ENCODE data around the gene BSND.

Gene BSND

DNA sequence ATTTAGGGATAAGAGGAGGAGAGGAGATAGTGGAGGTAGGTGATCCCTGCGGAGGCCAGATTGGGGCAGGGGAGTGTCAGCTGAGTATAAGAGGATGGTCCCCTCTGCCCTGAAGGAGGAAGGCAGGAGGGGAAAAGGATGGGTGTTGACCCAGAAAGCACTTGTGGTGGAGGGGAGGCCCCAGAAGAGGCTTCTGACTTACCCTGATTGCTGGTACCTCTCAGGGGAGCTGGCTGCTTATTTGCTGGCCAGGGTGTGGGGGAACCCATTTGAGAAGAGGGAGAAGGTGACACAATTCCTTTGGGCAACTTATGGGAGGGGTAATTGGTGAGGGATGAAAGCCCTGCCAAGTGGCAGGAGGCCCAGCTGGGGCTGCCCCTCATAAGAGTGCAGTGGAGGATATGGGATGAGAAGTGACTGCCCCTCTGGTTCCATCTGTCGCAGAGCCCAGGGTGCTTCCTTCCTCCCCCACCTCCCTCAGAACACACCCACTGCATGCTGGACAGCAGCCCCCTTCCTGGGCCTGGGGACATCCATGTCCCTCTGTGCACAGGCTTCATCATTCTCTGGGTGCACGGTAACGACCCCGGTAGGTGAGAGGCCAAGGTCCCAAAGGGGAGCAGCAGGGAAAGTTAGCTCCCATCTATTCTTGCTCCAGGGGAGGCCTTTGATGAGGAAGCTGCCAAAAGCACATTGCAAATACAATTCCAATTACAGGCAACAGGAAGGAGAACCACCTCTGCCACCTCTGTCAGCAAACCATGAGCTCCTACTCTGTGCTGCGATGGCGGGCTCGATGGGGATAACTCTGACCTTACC, 39.2 kb downstream of the BSND start:
- no peak for DNase-seq (ENCODE audit: low read depth)
- no peak for TF ChIP-seq MYC (IDR thresholded peaks at IDR 0.05; ENCODE audit: low read depth, low read length)
- TF ChIP-seq POLR2A (IDR thresholded peaks at IDR 0.05; ENCODE audit: extremely low read depth, insufficient read length): no peak
- TF ChIP-seq, protein P1, sequence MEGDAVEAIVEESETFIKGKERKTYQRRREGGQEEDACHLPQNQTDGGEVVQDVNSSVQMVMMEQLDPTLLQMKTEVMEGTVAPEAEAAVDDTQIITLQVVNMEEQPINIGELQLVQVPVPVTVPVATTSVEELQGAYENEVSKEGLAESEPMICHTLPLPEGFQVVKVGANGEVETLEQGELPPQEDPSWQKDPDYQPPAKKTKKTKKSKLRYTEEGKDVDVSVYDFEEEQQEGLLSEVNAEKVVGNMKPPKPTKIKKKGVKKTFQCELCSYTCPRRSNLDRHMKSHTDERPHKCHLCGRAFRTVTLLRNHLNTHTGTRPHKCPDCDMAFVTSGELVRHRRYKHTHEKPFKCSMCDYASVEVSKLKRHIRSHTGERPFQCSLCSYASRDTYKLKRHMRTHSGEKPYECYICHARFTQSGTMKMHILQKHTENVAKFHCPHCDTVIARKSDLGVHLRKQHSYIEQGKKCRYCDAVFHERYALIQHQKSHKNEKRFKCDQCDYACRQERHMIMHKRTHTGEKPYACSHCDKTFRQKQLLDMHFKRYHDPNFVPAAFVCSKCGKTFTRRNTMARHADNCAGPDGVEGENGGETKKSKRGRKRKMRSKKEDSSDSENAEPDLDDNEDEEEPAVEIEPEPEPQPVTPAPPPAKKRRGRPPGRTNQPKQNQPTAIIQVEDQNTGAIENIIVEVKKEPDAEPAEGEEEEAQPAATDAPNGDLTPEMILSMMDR (IDR thresholded peaks at IDR 0.05; ENCODE audit: low read depth, low read length): no peak
- no peak for TF ChIP-seq MAX (IDR thresholded peaks at IDR 0.05; ENCODE audit: low read depth, low read length)

DNA sequence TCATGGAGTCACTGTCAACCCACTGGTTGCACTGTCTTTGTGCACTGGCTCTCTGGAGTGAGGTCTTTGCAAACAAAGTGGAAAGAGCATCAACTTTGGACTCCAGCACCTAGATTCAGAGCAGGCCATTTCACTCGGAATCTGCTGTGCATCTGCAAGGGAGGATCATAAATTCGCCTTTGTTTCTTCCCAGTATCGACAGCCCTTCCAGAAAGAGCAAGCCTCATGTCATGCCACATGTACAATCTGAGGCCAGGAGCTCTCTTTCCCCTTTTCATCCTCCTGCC, 39.8 kb downstream of the BSND start:
- TF ChIP-seq POLR2A (IDR thresholded peaks at IDR 0.05; ENCODE audit: extremely low read depth, insufficient read length) (no peak), MYC (IDR thresholded peaks at IDR 0.05; ENCODE audit: low read depth, low read length) (no peak), MAX (IDR thresholded peaks at IDR 0.05; ENCODE audit: low read depth, low read length) (no peak)
- TF ChIP-seq, protein P1 (IDR thresholded peaks at IDR 0.05; ENCODE audit: low read depth, low read length): no peak
- H3K4me3 ChIP-seq (ENCODE audit: low read depth, low read length): no peak overlapping the region
- no peak for DNase-seq (ENCODE audit: low read depth)

More for the DNA sequence above, 39.2 kb downstream of the BSND start:
- no peak overlapping the region for H3K4me3 ChIP-seq (ENCODE audit: low read depth, low read length)

GRCh38 chr1:55038974-55039341, 40.2 kb downstream of the BSND start:
- no peak for TF ChIP-seq MAX (IDR thresholded peaks at IDR 0.05; ENCODE audit: low read depth, low read length)
- no peak for TF ChIP-seq MYC (IDR thresholded peaks at IDR 0.05; ENCODE audit: low read depth, low read length)
- no peak for TF ChIP-seq POLR2A (IDR thresholded peaks at IDR 0.05; ENCODE audit: extremely low read depth, insufficient read length)
- TF ChIP-seq, protein P1 (IDR thresholded peaks at IDR 0.05; ENCODE audit: low read depth, low read length): no peak
- no peak overlapping the region for H3K4me3 ChIP-seq (ENCODE audit: low read depth, low read length)
- DNase-seq (ENCODE audit: low read depth): no peak

DNA sequence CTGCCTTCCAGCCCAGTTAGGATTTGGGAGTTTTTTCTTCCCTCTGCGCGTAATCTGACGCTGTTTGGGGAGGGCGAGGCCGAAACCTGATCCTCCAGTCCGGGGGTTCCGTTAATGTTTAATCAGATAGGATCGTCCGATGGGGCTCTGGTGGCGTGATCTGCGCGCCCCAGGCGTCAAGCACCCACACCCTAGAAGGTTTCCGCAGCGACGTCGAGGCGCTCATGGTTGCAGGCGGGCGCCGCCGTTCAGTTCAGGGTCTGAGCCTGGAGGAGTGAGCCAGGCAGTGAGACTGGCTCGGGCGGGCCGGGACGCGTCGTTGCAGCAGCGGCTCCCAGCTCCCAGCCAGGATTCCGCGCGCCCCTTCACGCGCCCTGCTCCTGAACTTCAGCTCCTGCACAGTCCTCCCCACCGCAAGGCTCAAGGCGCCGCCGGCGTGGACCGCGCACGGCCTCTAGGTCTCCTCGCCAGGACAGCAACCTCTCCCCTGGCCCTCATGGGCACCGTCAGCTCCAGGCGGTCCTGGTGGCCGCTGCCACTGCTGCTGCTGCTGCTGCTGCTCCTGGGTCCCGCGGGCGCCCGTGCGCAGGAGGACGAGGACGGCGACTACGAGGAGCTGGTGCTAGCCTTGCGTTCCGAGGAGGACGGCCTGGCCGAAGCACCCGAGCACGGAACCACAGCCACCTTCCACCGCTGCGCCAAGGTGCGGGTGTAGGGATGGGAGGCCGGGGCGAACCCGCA, 40.8 kb downstream of the BSND start, which contains the start of gene PCSK9:
PCSK9 (plus strand) TSS at position 207 of the 741 bp plus-strand sequence; CDS start at position 497, 290 bp downstream.
- H3K4me3 ChIP-seq (ENCODE audit: low read depth, low read length): no peak within 1 kb of the TSS
- TF ChIP-seq MYC (IDR thresholded peaks at IDR 0.05; ENCODE audit: low read depth, low read length): no peak
- no peak for TF ChIP-seq POLR2A (IDR thresholded peaks at IDR 0.05; ENCODE audit: extremely low read depth, insufficient read length)
- TF ChIP-seq MAX (IDR thresholded peaks at IDR 0.05; ENCODE audit: low read depth, low read length): no peak
- TF ChIP-seq, protein P1 (IDR thresholded peaks at IDR 0.05; ENCODE audit: low read depth, low read length): no peak
- DNase-seq (ENCODE audit: low read depth): no peak

GRCh38 chr1:55040083-55040932, 41.6 kb downstream of the BSND start:
- TF ChIP-seq, protein P1 (IDR thresholded peaks at IDR 0.05; ENCODE audit: low read depth, low read length): no peak
- TF ChIP-seq MAX (IDR thresholded peaks at IDR 0.05; ENCODE audit: low read depth, low read length): no peak
- no peak for TF ChIP-seq MYC (IDR thresholded peaks at IDR 0.05; ENCODE audit: low read depth, low read length)
- TF ChIP-seq POLR2A (IDR thresholded peaks at IDR 0.05; ENCODE audit: extremely low read depth, insufficient read length): no peak
- H3K4me3 ChIP-seq (ENCODE audit: low read depth, low read length): no peak overlapping the region
- DNase-seq (ENCODE audit: low read depth): no peak

All from NB4 (cell line).